Smooth muscle cell of bladder (primary cell): Measurements from ENCODE around the gene CABP5. TPM values are rescaled to one million over a fixed set of nuclear protein-coding genes. Genes with fewer than 3 reads are reported as not detected.

Experiments
- total RNA-seq: library from RNA; depleted of rRNA; stranded (reverse); fragments of >200 nt; gene quantifications from 2 replicates; pipeline ENCODE4 v1.2.3, GENCODE V29; 2014

The CABP5 gene
- total RNA-seq, result not detected in 2 replicates

GRCh38 chr19:48043675-48044258 is at the start of gene CABP5:
TSS of gene CABP5 (minus strand) at chr19:48044079. CDS start at chr19:48043922, 157 bp downstream.

DNA sequence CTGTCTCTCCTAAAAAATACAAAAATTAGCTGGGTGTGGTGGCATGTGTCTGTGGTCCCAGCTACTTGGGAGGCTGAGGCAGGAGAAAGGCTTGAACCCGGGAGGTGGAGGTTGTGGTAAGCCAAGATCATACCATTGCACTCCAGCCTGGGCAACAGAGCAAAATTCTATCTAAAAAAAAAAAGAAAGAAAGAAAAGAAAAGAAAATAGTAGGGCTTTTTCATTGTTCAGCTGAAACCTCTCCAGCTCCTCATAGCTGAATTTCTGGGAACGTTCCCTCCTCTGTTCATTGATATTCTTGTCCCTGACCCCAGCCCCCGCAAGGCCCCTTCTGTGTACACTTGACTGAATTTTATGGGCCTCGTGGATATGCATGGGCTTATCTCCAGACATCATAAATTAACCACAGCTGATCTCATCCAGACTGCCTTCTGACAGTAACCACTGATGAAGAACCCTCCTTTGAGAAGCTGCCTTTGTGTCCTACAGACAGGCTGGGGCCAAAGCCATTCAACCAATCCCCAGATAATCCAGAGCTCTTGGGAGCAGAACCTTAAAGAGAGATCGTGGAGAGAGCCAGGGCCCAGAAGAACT is 49.6 kb downstream of the CABP5 start, which contains the start of gene ELSPBP1:
Gene ELSPBP1 (plus strand): TSS at position 424 of the 594 bp plus-strand sequence. CDS start 14,036 bp downstream, outside the sequence.

DNA sequence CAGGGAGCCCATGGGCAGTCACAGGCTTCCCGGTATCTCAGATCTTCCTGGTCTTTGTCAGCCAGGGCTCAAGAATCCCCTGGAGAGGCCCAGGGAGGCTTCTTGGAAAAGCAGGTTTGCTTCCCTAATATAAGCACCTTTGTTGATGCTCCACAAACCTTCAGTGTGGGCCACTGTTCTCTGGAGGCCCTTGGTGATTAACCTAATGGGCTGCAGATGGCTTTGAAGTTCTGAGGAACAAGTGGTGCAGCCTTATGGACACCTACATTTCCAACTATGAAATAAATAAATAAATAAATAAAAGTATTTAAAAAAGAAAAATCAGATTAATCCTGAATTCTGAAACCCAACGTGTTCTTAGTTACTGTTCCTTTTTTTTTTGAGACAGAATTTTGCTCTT is 51.8 kb downstream of the CABP5 start, which contains the start of gene BSPH1:
Gene BSPH1 (minus strand): TSS at position 101 of the 400 bp plus-strand sequence. CDS start 89 bp downstream, at position 12.

Other genes with a start within 250 kb of the CABP5 start
- gene TPRX1, start 239.5 kb downstream of the CABP5 start, total RNA-seq, result not detected in 2 replicates
- not detected in 2 replicates for gene CRX, start 222.1 kb downstream of the CABP5 start, total RNA-seq
- not detected in 2 replicates for gene TPRX2, start 184.8 kb downstream of the CABP5 start, total RNA-seq
- 0.09 TPM in 1 of 2 replicates, not detected in the other for gene SULT2A1, start 157.8 kb downstream of the CABP5 start, total RNA-seq
- not detected in 2 replicates for gene BSPH1, start 51.9 kb downstream of the CABP5 start, total RNA-seq
- not detected in 2 replicates for gene ELSPBP1, start 49.4 kb downstream of the CABP5 start, total RNA-seq
- 11.8 and 12.9 TPM in 2 replicates for gene PLA2G4C, start 66.7 kb upstream of the CABP5 start, total RNA-seq
- gene LIG1, start 126.3 kb upstream of the CABP5 start, total RNA-seq, result 5.4 and 6.8 TPM in 2 replicates
- 1.00 and 1.4 TPM in 2 replicates for gene ZSWIM9, start 126.6 kb upstream of the CABP5 start, total RNA-seq
- gene CARD8, start 211.8 kb upstream of the CABP5 start, total RNA-seq, result 10.0 and 10.5 TPM in 2 replicates
- gene ZNF114, start 226.0 kb upstream of the CABP5 start, total RNA-seq, result 0.14 TPM in 1 of 2 replicates, not detected in the other